DOHH2 (cell line): ENCODE data around the gene SOX5.
"Not testable (repeated sequence)": the region's sequence is repeated elsewhere in the genome, so short reads cannot be mapped to it uniquely, and the experiment has no call there.

Experiments
- H3F3A ChIP-seq: fragments of 200-600 bp; sonication (generic), shearing (Covaris generic); 2 replicates; pipeline ENCODE4 v1.6.0; 2016; ENCODE audit warnings: antibody characterized with exemption, mild to moderate bottlenecking; ENCODE audit not compliant: control insufficient read depth, insufficient read depth
- H3K27ac ChIP-seq: fragments of 200-600 bp; sonication (generic); 2 replicates; pipeline ENCODE4 v1.5.1; 2014; ENCODE audit warnings: low read depth, mild to moderate bottlenecking, low read length, moderate library complexity
- H3K27me3 ChIP-seq: fragments of 200-600 bp; sonication (generic); 2 replicates; pipeline ENCODE4 v1.6.1; 2014; ENCODE audit warnings: mild to moderate bottlenecking, low read length, mixed read lengths; ENCODE audit not compliant: control insufficient read depth
- H3K36me3 ChIP-seq: fragments of 200-600 bp; sonication (generic); 2 replicates; pipeline ENCODE4 v1.6.1; 2014; ENCODE audit warnings: mild to moderate bottlenecking, low read length, moderate library complexity, mixed read lengths; ENCODE audit not compliant: control insufficient read depth
- H3K4me1 ChIP-seq: fragments of 200-600 bp; sonication (generic); 2 replicates; pipeline ENCODE4 v1.6.1; 2014; ENCODE audit warnings: mild to moderate bottlenecking, low read length, mixed read lengths; ENCODE audit not compliant: control insufficient read depth
- H3K4me2 ChIP-seq: fragments of 200-600 bp; sonication (generic); 2 replicates; pipeline ENCODE4 v1.6.0; 2014; ENCODE audit warnings: mild to moderate bottlenecking, low read length, moderate library complexity
- H3K4me3 ChIP-seq: fragments of 200-600 bp; sonication (generic); 2 replicates; pipeline ENCODE4 v1.5.1; 2014; ENCODE audit warnings: mild to moderate bottlenecking, low read length, mixed read lengths
- H3K79me2 ChIP-seq: fragments of 200-600 bp; sonication (generic); 2 replicates; pipeline ENCODE4 v1.6.1; 2014; ENCODE audit warnings: mild to moderate bottlenecking, low read length, mixed read lengths; ENCODE audit not compliant: control insufficient read depth
- H3K9me2 ChIP-seq: fragments of 200-600 bp; sonication (generic); replicated peaks from 2 replicates; pipeline ENCODE4 v1.6.1; 2014; ENCODE audit warnings: mild to moderate bottlenecking, low read length, mixed read lengths; ENCODE audit not compliant: control insufficient read depth
- H3K9me3 ChIP-seq: fragments of 200-600 bp; sonication (generic); 2 replicates; pipeline ENCODE4 v1.6.1; 2014; ENCODE audit warnings: antibody characterized with exemption, low read length, mixed read lengths; ENCODE audit not compliant: control insufficient read depth, insufficient read depth
- H4K20me1 ChIP-seq: fragments of 200-600 bp; sonication (generic); 2 replicates; pipeline ENCODE4 v1.6.0; 2014; ENCODE audit warnings: low read depth, mild to moderate bottlenecking, antibody characterized with exemption, low read length, moderate library complexity; ENCODE audit not compliant: control insufficient read depth, insufficient read depth
- EZH2phosphoT487 ChIP-seq: fragments of 200-600 bp; sonication (generic); IDR thresholded peaks from 2 replicates; pipeline ENCODE4 v1.6.1; 2017; ENCODE audit warnings: borderline replicate concordance, mild to moderate bottlenecking, antibody characterized with exemption, low read length, moderate library complexity, mixed read lengths
- TF ChIP-seq, protein P1 (sequence below): fragments of 200-600 bp; sonication (generic); IDR thresholded peaks from one replicate; pipeline ENCODE4 v1.5.1; 2014; ENCODE audit warnings: antibody characterized with exemption, mild to moderate bottlenecking, low read depth, low read length; ENCODE audit not compliant: poor library complexity, severe bottlenecking

SOX5 gene

DNA sequence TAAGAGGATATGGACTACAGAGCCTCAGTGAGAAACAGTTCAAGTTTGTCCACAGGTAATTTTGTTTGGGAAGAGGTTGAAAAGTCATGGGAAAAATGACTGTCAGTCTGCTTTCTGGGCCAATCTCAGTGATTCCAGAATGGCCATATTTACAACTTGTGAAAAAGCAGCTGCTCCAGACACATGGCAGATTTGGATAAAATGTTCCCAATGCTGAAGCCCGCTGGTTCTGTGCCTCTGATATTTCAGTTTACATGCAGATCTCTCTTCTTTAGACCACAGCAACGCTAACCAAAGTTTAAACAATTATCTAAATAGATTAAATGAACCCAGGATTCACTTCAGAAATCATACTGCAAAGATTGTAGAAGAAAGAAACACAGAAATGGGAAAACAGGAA is 222.8 kb downstream of the SOX5 start:
- Histone ChIP-seq H3K27me3 (no peaks in the 10 kb centered on the region), H3K27ac (no peak overlapping the region), H3K4me3 (no peak overlapping the region), H3K4me1 (no peaks in the 10 kb centered on the region), H3K79me2 (no peaks in the 10 kb centered on the region), H4K20me1 (no peaks in the 10 kb centered on the region), H3K36me3 (no peaks in the 10 kb centered on the region), H3F3A (no peaks in the 10 kb centered on the region), H3K9me3 (no peaks in the 10 kb centered on the region), H3K4me2 (no peak overlapping the region), H3K9me2 (no peaks in the 10 kb centered on the region)
- TF ChIP-seq, protein P1, sequence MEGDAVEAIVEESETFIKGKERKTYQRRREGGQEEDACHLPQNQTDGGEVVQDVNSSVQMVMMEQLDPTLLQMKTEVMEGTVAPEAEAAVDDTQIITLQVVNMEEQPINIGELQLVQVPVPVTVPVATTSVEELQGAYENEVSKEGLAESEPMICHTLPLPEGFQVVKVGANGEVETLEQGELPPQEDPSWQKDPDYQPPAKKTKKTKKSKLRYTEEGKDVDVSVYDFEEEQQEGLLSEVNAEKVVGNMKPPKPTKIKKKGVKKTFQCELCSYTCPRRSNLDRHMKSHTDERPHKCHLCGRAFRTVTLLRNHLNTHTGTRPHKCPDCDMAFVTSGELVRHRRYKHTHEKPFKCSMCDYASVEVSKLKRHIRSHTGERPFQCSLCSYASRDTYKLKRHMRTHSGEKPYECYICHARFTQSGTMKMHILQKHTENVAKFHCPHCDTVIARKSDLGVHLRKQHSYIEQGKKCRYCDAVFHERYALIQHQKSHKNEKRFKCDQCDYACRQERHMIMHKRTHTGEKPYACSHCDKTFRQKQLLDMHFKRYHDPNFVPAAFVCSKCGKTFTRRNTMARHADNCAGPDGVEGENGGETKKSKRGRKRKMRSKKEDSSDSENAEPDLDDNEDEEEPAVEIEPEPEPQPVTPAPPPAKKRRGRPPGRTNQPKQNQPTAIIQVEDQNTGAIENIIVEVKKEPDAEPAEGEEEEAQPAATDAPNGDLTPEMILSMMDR, result no peak
- no peak for TF ChIP-seq EZH2phosphoT487

DNA sequence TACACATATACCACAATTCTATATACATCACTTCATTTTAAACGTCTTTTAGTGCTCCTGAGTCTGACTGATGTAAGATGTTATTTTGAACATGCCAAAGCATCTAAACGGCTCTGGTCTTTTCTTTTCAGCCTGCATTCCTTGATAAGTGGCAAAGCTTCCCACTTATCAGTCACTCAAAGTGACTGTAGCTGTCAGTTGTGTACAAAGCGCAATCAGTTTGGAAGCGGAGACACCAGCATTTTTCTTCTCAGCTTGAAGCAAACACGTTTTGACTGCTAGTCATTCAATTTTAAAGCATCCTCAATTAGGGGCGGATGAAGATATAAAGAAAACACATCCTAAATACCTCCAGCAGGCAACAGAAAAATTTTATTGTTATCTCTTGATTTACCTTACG is 226.8 kb downstream of the SOX5 start:
- Histone ChIP-seq H3K36me3 (no peaks in the 10 kb centered on the region), H3K9me3 (no peaks in the 10 kb centered on the region), H3K27ac (no peak overlapping the region), H3K27me3 (no peaks in the 10 kb centered on the region), H4K20me1 (no peaks in the 10 kb centered on the region), H3K9me2 (no peaks in the 10 kb centered on the region), H3K4me2 (no peak overlapping the region), H3K4me1 (no peaks in the 10 kb centered on the region), H3F3A (no peaks in the 10 kb centered on the region), H3K79me2 (no peaks in the 10 kb centered on the region), H3K4me3 (no peak overlapping the region)
- TF ChIP-seq, protein P1, result no peak

DNA sequence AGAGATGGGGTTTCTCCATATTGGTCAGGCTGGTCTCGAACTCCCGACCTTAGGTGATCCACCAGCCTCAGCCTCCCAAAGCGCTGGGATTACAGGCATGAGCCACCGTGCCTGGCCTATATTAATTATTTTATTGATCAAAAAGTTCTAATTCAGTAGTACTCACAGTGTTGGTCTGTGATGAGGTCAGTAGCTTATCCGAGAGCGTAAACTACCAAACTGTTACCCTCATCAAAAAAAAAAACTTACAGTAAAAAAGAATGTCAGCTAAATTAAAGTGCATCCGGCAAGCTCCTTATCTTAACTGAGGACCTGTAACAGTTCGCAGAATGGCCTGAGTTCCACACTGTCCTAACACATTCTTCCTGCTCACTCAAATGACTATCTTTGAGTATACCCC is 228.2 kb downstream of the SOX5 start:
- no peak overlapping the region for H3K4me3 ChIP-seq
- no peaks in the 10 kb centered on the region for H3K36me3 ChIP-seq
- no peaks in the 10 kb centered on the region for H3K27me3 ChIP-seq
- H4K20me1 ChIP-seq, result no peaks in the 10 kb centered on the region
- H3K27ac ChIP-seq, result no peak overlapping the region
- no peaks in the 10 kb centered on the region for H3K9me2 ChIP-seq
- H3K79me2 ChIP-seq, result no peaks in the 10 kb centered on the region
- H3K4me1 ChIP-seq, result no peaks in the 10 kb centered on the region
- TF ChIP-seq EZH2phosphoT487, result no peak
- TF ChIP-seq, protein P1, result no peak
- no peaks in the 10 kb centered on the region for H3K9me3 ChIP-seq
- no peak overlapping the region for H3K4me2 ChIP-seq
- H3F3A ChIP-seq, result no peaks in the 10 kb centered on the region

DNA sequence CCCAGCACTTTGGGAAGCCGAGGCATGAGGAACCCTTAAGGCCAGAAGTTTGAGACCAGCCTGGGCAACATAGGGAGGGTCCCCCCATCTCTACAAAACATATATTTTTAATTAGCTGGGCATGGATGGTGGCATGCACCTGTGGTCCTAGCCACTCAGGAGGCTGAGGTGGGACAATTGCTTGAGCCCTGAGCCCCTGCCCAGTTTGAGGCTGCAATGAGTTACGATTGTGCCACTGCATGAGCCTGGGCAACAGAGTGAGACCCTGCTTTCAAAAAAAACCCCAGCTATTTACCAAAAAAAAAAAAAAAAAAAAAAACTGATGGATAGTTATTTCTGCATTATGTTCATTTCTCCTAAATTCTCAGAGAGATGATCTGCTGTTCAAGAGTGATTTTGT is 230.0 kb downstream of the SOX5 start:
- Histone ChIP-seq H3K27me3 (no peaks in the 10 kb centered on the region), H3K4me1 (no peaks in the 10 kb centered on the region), H3K27ac (no peak overlapping the region), H3K4me2 (no peak overlapping the region), H4K20me1 (no peaks in the 10 kb centered on the region), H3K79me2 (no peaks in the 10 kb centered on the region), H3K9me2 (no peaks in the 10 kb centered on the region), H3F3A (no peaks in the 10 kb centered on the region), H3K36me3 (no peaks in the 10 kb centered on the region), H3K9me3 (no peaks in the 10 kb centered on the region), H3K4me3 (no peak overlapping the region)
- TF ChIP-seq, protein P1, result no peak
- no peak for TF ChIP-seq EZH2phosphoT487

DNA sequence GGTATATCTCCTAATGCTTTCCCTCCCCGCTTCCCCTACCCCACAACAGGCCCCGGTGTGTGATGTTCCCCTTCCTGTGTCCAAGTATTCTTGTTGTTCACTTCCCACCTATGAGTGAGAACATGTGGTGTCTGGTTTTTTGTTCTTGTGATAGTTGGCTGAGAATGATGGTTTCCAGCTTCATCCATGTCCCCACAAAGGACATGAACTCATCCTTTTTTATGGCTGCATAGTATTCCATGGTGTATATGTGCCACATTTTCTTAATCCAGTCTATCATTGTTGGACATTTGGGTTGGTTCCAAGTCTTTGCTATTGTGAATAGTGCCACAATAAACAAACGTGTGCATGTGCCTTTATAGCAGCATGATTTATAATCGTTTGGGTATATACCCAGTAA is 239.1 kb downstream of the SOX5 start:
- H3K36me3 ChIP-seq, H3K27ac ChIP-seq, H3K9me2 ChIP-seq: not testable (repeated sequence)

More for the DNA sequence above, 239.1 kb downstream of the SOX5 start:
- not testable (repeated sequence) for H3F3A ChIP-seq, H3K4me1 ChIP-seq, H3K9me3 ChIP-seq, H3K79me2 ChIP-seq, H3K4me2 ChIP-seq, H3K4me3 ChIP-seq, H4K20me1 ChIP-seq, H3K27me3 ChIP-seq
